Neural cell (in vitro differentiated cells): ENCODE data around the gene SLC25A21.

ENCODE experiments used
- EP300 ChIP-seq: fragments of 450-650 bp; conservative IDR thresholded peaks from 2 replicates; pipeline ENCODE4 v1.6.1; 2014; ENCODE audit warnings: antibody characterized with exemption, mild to moderate bottlenecking, moderate library complexity; ENCODE audit not compliant: poor library complexity, severe bottlenecking
- EZH2 ChIP-seq: fragments of 200-600, 300-800 bp; shearing (Covaris generic), sonication (generic); IDR thresholded peaks from 2 replicates; pipeline ENCODE4 v1.6.1; 2014; ENCODE audit warnings: antibody characterized with exemption, low read length, borderline replicate concordance, mild to moderate bottlenecking; ENCODE audit not compliant: insufficient read depth, poor library complexity, severe bottlenecking
- MXI1 ChIP-seq: fragments of 450-650 bp; conservative IDR thresholded peaks from 2 replicates; pipeline ENCODE4 v1.6.1; 2014; ENCODE audit warnings: antibody characterized with exemption, mild to moderate bottlenecking; ENCODE audit not compliant: poor library complexity, severe bottlenecking
- TF ChIP-seq, protein P1 (sequence below): fragments of 450-650 bp; IDR thresholded peaks from 2 replicates; pipeline ENCODE4 v1.5.1; 2014; ENCODE audit warnings: antibody characterized with exemption, mild to moderate bottlenecking, moderate library complexity; ENCODE audit not compliant: poor library complexity, severe bottlenecking

- TF ChIP-seq MXI1 (no peak), EZH2 (no peak), EP300 (no peak)
- TF ChIP-seq, protein P1, sequence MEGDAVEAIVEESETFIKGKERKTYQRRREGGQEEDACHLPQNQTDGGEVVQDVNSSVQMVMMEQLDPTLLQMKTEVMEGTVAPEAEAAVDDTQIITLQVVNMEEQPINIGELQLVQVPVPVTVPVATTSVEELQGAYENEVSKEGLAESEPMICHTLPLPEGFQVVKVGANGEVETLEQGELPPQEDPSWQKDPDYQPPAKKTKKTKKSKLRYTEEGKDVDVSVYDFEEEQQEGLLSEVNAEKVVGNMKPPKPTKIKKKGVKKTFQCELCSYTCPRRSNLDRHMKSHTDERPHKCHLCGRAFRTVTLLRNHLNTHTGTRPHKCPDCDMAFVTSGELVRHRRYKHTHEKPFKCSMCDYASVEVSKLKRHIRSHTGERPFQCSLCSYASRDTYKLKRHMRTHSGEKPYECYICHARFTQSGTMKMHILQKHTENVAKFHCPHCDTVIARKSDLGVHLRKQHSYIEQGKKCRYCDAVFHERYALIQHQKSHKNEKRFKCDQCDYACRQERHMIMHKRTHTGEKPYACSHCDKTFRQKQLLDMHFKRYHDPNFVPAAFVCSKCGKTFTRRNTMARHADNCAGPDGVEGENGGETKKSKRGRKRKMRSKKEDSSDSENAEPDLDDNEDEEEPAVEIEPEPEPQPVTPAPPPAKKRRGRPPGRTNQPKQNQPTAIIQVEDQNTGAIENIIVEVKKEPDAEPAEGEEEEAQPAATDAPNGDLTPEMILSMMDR: no peak
Measured at GRCh38 chr14:37056473-37056872, 115.9 kb downstream of the SLC25A21 start.
